GM18517 (cell line): ENCODE results near the gene ATRN.

Experiments used
- ATAC-seq: cut with Tn5 transposase; IDR thresholded peaks from one replicate; pipeline ENCODE4 v1.9.1; 2021; ENCODE audit warnings: mild to moderate bottlenecking, moderate library complexity; ENCODE audit not compliant: unreplicated experiment

The ATRN gene

DNA sequence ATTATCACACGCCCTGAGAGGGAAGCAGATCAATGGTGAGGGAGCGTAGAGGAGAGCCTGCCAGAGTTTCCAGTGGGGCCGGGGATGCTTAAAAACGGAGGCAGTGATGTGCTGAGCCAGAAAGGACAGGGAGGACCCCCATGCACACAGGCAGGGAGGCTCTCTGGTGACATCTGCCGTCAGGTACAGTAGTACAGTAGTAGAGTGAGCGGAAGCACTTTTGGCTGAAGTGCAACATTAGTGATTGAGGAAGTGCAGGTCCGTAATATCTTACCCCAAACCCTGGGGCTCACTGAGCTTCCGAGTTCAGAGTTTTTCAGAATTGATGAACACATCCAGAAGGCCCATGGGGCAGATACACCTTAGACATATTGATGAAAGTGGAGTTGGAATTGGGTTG lies 150.3 kb downstream of the ATRN start:
- ATAC-seq = no peak

DNA sequence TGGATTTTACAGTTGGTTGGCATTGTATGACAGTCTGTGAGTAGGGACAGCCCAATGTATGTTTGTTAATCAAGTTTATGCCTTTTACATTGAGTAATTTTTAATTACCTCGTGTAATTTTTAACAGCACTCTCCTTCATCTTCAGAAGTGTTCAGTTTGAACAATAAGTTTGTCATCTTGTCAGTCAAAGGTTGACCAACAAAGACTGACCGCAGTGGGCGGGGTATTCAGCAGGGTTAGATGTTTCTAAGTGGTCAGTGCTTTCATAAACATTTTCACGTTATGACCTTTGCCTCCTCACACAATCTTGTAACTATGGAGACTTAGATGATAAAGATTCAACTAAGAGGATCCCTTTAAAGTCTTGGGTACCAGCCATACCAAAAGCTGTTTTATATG lies 151.6 kb downstream of the ATRN start:
- ATAC-seq = no peak

DNA sequence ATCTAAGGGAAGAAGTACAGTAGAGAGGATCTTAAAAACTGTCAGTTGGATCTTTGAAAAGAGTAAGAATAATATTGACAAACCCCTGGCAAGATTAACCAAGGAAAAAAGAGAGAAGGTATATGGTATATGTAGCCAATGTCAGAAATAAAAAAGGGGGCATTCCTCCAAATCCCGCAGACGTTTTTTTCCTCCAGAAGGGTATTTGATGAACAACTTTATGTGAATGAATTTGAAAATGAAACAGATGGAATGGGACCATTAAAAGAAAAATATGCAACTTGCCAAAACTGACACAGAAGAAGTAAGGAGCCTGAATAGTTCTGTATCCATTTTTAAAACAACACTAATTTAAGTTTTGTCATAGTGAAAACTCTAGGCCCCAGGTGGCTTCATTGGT lies 156.7 kb downstream of the ATRN start:
- no peak for ATAC-seq

GRCh38 chr20:3628502-3629314 lies 157.9 kb downstream of the ATRN start:
- no peak for ATAC-seq

DNA sequence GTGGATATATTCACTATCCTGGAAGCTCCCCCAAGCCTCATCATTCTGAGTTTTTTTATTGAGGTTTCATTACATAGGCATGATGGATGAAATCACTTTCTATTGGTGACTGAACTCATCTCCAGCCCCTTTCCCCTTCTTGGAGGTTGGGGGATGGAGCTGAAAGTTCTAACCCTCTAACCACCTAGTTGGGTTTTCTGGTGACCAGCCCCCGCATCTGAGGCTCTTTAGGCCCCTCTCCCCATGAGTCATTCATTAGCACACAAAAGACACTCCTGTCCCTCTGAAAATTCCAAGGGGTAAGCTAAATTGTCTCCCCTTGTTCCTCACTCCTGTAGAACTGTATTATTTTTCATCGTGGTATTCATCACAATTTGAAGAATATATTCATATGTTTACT lies 159.1 kb downstream of the ATRN start:
- ATAC-seq = no peak

DNA sequence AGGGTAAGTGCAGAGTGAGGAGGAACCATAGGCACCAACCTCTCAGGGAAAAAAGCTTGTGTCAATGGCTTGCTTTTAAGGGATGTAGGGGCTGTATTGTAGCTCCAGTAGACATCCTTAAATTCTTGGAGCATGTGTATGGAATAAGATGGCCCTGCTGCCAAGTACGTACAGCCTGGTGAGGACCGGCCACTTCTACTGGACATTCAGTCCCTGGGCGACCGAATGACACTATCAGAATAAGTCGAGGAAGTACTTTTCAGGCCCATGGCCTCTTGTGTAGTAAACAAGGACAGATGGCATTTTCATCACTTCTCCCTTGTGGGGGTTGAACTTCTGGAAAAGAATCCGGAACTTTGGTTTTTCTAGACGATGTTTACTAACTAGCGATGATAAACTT lies 159.6 kb downstream of the ATRN start:
- ATAC-seq = no peak

DNA sequence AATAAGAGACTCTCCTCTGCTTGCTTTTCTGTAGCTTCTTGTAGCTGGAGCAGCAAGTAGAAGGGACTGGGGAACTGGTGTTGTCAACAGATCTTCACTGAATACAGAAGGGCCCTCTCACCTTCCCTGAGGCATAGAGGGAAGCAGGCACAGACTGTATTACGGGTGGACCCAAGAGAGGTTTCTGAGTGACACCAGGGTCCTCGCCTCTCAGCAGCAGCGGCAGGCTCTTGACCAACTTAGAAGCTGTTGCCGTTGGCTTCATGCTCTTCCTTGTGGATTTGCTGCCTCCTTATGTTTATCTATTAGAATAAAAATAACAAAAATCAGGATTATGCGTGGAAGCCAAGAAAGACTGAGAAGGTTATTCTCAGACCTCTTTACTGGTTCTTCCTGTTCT lies 160.7 kb downstream of the ATRN start:
- ATAC-seq = no peak

GRCh38 chr20:3632311-3633004 lies 161.6 kb downstream of the ATRN start:
- ATAC-seq = no peak

GRCh38 chr20:3633913-3634478 lies 163.2 kb downstream of the ATRN start:
- ATAC-seq = no peak

- no peak for ATAC-seq
Observed at GRCh38 chr20:3635346-3635745, 164.5 kb downstream of the ATRN start.

GRCh38 chr20:3640259-3640658 lies 169.4 kb downstream of the ATRN start:
- no peak for ATAC-seq

DNA sequence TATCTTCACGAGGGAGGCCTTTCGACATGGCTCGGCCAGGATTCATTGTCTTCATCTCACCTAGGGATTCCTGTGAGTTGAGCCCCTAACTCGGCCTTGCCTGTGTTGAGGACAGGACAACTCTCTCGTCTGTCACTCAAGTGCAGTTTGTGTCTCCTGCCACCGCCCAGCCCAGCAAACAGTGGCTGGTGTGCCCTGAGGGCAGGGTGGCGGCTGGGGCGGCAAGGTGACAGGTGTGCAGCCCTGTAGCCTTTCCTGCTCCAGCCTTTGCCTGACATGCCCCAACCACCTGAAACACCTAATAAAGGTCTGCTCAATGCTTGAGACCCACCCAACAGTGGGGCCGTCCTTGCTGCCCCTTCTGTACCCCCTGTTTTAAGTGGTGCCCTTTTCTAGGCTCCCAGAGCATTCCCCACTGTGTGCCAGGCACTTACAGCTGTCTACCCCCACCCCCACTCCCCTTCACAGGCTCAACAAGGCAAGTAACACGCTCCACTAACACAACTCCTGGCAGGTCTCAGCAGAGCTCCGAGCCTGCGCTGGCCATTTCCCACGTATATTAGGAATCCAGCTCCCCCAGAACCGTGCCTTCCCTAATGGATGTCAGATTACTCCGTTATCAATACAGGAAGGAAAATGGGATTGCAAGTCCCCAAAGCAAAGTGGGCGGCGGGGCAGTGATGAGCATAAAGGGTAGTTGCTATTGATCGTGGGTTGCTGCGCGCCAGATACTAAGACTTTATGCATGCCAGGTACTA lies 174.7 kb downstream of the ATRN start:
- no peak for ATAC-seq

GRCh38 chr20:3646067-3646440 lies 175.2 kb downstream of the ATRN start:
- no peak for ATAC-seq

GRCh38 chr20:3646651-3647050 lies 175.8 kb downstream of the ATRN start:
- ATAC-seq = no peak

GRCh38 chr20:3647473-3647872 lies 176.7 kb downstream of the ATRN start:
- ATAC-seq = no peak

DNA sequence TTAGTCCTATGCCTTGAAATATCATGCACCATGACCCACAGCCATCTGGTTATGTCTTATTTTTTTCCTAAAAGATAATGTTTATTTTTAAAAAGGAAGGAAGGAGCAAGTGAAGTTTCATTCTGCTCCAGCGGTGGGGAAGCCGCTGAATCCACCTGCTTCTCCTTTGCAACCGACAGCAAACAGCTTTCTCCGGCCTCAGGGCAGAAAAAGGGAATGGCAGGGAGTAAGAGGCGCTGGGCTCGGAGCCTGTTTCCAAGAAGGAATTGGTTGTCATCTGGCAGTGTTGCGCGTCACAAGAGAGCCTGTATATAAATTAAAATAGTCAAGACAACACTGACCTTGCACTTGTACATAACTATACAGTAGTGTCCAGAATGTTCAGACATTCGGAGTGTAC lies 178.1 kb downstream of the ATRN start:
- no peak for ATAC-seq

GRCh38 chr20:3651204-3651962 lies 180.6 kb downstream of the ATRN start:
- ATAC-seq = no peak

GRCh38 chr20:3652221-3652620 lies 181.4 kb downstream of the ATRN start:
- no peak for ATAC-seq

DNA sequence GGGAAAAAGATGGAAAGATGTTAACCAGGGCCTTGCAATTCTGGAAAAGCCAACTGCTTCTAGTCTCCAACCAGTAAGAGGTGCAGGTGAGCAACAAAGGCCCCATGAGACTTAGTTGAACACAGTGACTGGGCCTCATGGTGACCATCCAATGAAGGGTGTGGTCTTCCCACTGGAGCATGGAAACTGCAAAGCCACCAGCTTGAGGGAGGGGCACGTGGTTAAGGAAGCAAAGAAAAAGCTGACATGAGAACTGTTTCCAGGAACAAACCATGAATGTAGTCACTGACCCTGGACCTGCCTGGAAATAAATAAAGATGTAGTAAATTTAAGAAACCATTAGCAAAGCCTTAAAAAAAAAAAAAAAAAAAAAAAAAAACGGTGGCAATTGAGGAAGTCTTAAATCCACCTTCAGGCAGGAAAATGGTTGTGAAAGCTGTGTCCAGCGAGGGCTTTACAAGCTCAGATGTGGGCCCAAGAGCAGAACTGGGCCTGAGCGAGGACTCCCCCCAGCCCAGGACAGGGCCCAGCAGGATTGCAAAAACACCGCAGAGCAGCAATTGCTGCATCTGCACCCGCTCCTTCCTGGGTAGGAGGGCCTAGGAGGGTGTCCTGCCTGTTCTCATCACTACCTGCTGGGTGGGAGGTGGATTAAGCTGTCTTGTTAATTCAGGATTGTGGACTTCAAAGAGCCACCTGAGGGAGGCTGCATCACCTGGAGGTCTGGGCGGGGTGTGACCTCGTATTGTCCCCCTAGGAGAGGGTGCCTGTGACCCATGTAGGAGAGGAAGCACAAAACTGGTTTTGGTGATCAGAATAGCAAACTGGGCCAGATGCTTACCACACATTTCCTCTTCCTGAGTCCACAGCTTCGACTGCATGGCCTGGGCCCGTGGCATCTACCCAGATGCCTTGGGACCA lies 182.1 kb downstream of the ATRN start:
- ATAC-seq = no peak

GRCh38 chr20:3653921-3654320 lies 183.1 kb downstream of the ATRN start:
- ATAC-seq = no peak
